Activated naive CD8-positive, alpha-beta T cell treated with anti-CD3 and anti-CD28 coated beads, Interleukin-2, amount 50 U/mL, for 16 hours (primary cell): ENCODE results near the gene GALNT17.

Experiments
- DNase-seq: peaks from one replicate; pipeline ENCODE4 v3.0.0-alpha.2; 2020; ENCODE audit warnings: low read depth, low spot score

The GALNT17 gene

GRCh38 chr7:71454981-71455380, 323.0 kb downstream of the GALNT17 start:
- DNase-seq: no peak

DNA sequence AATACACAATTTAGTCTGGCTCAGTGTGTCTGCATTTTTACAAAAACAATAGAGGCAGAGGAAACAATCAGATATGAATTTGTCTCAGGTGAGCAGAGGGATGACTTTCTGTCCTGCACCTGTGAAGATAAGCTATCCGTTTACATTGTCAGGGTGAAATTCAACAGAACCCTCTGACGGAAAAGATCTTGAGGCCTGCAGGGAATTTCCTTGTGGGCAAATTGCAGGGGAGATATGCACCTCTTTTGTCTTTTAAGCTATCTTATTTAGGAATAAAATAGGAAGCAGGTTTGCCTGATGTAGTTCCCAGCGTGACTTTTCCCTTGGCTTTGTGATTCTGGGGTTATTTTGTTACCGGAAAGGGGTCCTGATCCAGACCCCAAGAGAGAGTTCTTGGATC, 325.1 kb downstream of the GALNT17 start:
- DNase-seq: no peak

DNA sequence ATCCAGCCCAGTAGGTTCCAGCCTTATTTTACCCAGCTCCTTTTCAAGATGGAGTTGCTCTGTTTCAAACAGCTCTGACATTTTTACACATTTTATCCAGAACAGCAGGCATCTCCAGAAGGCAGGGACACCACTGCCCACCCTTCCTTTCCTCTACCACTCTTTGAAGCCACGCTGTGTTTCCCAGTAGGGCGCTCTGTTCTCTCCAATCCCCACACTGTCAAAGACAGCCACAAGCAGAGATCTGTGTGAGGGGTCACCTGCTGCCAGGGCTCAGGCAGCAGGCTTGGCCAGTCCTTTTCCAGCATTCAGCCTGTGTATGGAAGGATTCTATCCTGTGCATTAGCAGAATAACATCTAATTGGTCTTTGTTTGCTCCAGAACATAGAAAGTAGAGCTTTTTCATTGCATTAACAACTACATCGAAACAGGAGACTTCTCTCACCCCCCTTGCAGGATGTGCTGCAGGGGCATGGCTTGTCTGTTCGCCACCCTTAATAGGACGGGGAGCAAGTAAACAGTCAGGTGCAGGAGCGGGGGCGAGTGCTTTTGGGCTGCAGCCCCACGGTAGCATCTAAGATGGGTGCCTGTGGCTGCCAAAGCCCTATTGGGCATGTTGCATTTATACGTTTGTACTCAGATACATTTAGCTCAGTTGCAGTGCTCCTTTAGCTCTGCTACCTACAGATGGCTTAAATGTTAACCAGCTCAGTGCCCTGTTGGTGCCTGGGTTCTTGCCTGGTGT, 326.1 kb downstream of the GALNT17 start:
- no peak for DNase-seq

DNA sequence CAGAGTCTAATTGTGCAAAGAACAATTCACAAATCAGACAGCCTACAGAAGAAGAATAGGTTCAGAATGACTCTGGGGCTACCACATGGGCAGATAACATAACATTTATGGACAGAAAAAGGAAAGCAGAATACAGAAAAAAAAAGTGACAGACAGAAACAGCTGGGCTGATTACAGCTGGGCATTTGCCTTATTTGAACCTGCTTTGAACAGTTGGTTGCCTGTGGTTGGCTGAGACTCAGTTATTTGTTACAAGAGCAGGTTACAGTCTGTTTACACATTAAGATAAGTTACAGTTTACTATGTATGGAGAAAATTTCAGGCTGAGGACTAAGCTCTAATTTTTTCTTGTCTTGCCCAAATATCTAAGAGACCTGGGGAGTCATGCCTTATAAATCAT, 327.2 kb downstream of the GALNT17 start:
- DNase-seq: no peak

DNA sequence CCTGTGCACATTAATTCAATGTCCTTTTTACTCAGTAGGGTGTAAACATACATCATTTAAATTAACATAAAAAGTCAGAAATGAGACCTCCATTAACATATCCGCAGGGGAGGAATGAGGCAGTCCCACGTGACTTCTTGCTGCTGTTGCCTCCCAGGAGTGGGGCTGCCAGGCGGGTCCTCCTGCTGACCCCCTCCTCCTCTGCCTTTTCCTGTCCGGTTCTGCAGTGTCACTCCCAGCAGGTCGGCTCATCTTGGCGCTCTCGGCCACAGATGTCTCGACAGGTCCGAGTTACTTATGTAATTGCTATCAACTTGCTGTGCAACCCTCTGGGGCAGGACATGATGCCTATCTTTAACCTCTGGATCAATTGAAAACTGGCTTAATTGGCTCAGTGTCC, 329.6 kb downstream of the GALNT17 start:
- no peak for DNase-seq

- no peak for DNase-seq
Measured at GRCh38 chr7:71465741-71466189, 333.8 kb downstream of the GALNT17 start.

GRCh38 chr7:71466448-71467145, 334.7 kb downstream of the GALNT17 start:
- no peak for DNase-seq

GRCh38 chr7:71470326-71470725, 338.4 kb downstream of the GALNT17 start:
- DNase-seq: no peak

GRCh38 chr7:71470830-71471229, 338.9 kb downstream of the GALNT17 start:
- DNase-seq: no peak

DNA sequence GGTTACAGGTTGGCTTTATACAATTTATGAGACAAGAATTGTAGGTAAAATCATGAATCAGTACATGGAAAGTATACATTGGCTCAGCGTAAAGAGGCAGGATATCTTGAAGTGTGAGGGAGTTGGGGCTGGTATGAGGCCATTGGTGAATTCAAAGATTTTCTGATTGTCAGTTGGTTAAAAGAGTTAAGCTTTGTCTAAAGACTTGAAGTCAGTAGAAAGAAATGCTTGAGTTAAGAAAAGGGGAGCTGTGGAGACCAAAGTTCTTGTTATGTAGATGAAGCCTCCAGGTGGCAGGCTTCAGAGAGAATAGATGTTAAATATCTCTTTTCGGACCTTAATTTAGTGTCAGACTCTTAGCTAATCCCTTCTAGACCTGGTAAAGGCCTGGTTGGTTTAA, 341.0 kb downstream of the GALNT17 start:
- no peak for DNase-seq

- no peak for DNase-seq
Measured at GRCh38 chr7:71473366-71473967, 341.5 kb downstream of the GALNT17 start.

- DNase-seq: no peak
Measured at GRCh38 chr7:71477441-71477840, 345.5 kb downstream of the GALNT17 start.

- no peak for DNase-seq
Measured at GRCh38 chr7:71479231-71479630, 347.3 kb downstream of the GALNT17 start.

DNA sequence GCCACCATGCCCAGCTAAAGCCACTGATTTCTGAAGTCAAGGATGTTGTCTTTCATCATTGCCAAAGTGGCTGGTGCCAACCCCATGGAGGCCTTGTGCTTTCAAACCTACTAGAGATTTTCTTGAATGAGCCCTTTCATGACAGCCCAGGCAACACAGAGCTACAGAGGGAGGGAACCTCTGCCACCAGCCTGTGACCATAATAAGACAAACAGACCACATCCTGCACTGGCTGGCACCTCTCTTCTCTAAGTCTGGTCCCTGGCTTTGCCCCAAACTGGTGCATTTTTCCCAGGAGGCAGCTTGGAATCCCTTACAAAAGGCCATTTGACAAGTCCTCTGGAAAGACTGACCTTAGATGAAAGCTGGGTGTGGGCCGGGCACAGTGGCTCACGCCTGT, 348.8 kb downstream of the GALNT17 start:
- no peak for DNase-seq

DNA sequence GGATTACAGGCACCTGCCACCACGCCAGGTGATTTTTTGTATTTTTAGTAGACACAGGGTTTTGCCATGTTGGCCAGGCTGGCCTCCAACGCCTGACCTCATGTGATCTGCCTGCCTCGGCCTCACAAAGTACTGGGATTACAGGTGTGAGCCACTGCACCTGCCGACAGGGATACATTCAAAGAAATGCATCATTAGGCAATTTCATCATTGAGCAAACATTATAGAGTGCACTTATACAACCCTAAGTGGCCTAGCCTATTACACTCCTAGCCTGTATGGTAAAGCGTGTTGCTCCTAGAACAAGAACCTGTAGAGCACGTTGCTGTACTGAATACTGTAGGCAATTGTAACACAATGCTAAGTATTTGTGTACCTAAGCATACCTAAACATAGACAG, 350.3 kb downstream of the GALNT17 start:
- no peak for DNase-seq

DNA sequence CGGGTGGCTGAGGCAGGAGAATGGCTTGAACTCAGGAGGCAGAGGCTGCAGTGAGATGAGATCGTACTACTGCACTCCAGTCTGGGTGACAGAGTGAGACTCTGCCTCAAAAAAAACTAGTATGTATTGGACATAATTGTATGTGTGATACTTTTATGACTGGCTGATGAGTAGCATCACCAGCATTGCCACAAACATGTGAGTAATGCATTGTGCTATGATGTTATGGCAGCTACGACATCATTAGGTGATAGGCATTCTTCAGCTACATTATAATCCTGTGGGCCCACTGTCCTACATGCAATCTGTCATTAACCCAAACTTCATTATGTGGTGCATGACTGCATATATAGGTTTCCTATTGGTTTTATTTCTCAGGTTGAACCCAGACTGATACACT, 352.4 kb downstream of the GALNT17 start:
- no peak for DNase-seq

GRCh38 chr7:71485586-71485985, 353.6 kb downstream of the GALNT17 start:
- no peak for DNase-seq

DNA sequence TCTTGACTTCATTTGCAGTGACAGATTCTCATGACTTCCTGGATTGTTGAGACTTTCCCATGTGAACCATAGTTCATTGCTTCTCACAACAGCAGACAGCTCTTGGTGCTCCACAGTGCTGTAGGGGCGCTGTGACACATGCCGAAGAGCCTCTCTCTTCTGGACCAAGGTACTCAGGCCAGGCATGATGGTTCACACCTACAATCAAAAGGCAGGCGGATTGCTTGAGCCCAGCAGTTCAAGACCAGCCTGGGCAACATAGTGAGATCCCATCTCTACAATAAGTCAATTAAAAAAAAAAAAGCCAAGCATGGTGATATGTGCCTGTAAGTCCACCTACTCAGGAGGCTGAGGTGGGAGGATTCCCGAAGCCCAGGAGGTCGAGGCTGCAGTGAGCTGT, 354.5 kb downstream of the GALNT17 start:
- no peak for DNase-seq

GRCh38 chr7:71486856-71487628, 355.1 kb downstream of the GALNT17 start:
- no peak for DNase-seq

GRCh38 chr7:71488308-71488707, 356.4 kb downstream of the GALNT17 start:
- no peak for DNase-seq

GRCh38 chr7:71491336-71491735, 359.4 kb downstream of the GALNT17 start:
- DNase-seq: no peak

DNA sequence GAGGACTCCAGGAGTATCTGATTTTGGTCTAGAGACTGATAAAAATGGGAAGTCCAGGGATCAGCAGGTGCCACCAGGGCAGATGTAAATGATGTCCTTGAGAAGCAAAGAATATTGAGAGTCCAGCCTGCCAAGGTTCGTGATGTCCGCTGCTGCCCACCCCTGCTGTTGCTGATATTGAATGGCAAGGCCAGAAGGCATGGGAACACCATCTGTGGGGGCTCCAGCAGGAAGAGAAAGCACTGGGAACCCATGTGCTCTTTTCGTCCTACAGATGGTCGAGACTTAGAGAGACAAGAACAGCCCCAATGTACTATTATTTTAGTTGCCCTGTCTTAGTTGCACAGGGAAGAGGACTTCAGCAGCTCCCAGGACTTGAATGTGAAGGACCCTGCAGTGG, 363.9 kb downstream of the GALNT17 start:
- DNase-seq: no peak
